HepG2 (cell line): ENCODE measurements around the gene PHF3. TPM values are rescaled to one million over a fixed set of nuclear protein-coding genes. Genes with fewer than 3 reads are reported as not detected.

Source experiments
- CC2D1A ChIP-seq: sonication (generic); formaldehyde crosslinking; IDR thresholded peaks from 2 replicates; pipeline ENCODE4 v1.8.1; 2023; ENCODE audit warnings: mild to moderate bottlenecking, missing genetic modification reagents
- ELF3 ChIP-seq: IDR thresholded peaks from 2 replicates; pipeline ENCODE4 v1.6.1; 2016; ENCODE audit warnings: missing genetic modification reagents, missing compliant biosample characterization
- FIP1L1 ChIP-seq: fragments of 200-400 bp; formaldehyde crosslinking; IDR thresholded peaks from 2 replicates; pipeline ENCODE4 v1.6.1; 2018; ENCODE audit warnings: low read depth, mild to moderate bottlenecking, low read length, moderate library complexity, borderline replicate concordance; ENCODE audit not compliant: insufficient read depth
- GFI1 ChIP-seq: sonication (generic); formaldehyde crosslinking; IDR thresholded peaks from 2 replicates; pipeline ENCODE4 v1.5.0; 2020; ENCODE audit warnings: missing genetic modification reagents, mild to moderate bottlenecking, borderline replicate concordance
- HOXA3 ChIP-seq: sonication (generic); formaldehyde crosslinking; IDR thresholded peaks from 2 replicates; pipeline ENCODE4 v1.5.0; 2020; ENCODE audit warnings: missing genetic modification reagents
- KDM5B ChIP-seq: sonication (generic); formaldehyde crosslinking; IDR thresholded peaks from 2 replicates; pipeline ENCODE4 v1.4.0; 2020; ENCODE audit warnings: missing genetic modification reagents, mild to moderate bottlenecking, borderline replicate concordance
- LBX2 ChIP-seq: sonication (generic); formaldehyde crosslinking; IDR thresholded peaks from 2 replicates; pipeline ENCODE4 v1.5.0; 2020; ENCODE audit warnings: missing genetic modification reagents, mild to moderate bottlenecking, borderline replicate concordance
- NFRKB ChIP-seq: fragments of 450-650 bp; IDR thresholded peaks from 2 replicates; pipeline ENCODE4 v1.6.1; 2017
- PCBP1 ChIP-seq: fragments of 200-400 bp; formaldehyde crosslinking; IDR thresholded peaks from 2 replicates; pipeline ENCODE4 v1.6.1; 2017; ENCODE audit warnings: mild to moderate bottlenecking, low read depth, low read length, borderline replicate concordance
- RBM39 ChIP-seq: fragments of 200-400 bp; formaldehyde crosslinking; IDR thresholded peaks from one replicate; pipeline ENCODE4 v1.6.1; 2018; ENCODE audit warnings: antibody characterized with exemption, mild to moderate bottlenecking, low read depth, low read length; ENCODE audit not compliant: poor library complexity, severe bottlenecking
- REXO4 ChIP-seq: sonication (generic); formaldehyde crosslinking; IDR thresholded peaks from 2 replicates; pipeline ENCODE4 v1.8.0; 2022; ENCODE audit warnings: missing genetic modification reagents, mild to moderate bottlenecking, borderline replicate concordance
- SALL2 ChIP-seq: sonication (generic); formaldehyde crosslinking; IDR thresholded peaks from 2 replicates; pipeline ENCODE4 v1.8.1; 2023; ENCODE audit warnings: mild to moderate bottlenecking, missing genetic modification reagents, inconsistent platforms
- SETDB1 ChIP-seq: sonication (generic); formaldehyde crosslinking; IDR thresholded peaks from 2 replicates; pipeline ENCODE4 v1.5.1; 2020; ENCODE audit warnings: missing genetic modification reagents, mild to moderate bottlenecking, borderline replicate concordance
- SP1 ChIP-seq, 2 experiments: fragments of 450-650 bp in 1 of 2; sonication (generic) in 1 of 2; formaldehyde crosslinking in 1 of 2; IDR thresholded peaks; 2 replicates each; pipeline versions ENCODE4 v1.4.0 to v1.6.1; 2016 to 2020; ENCODE audit warnings: missing genetic modification reagents in 1 of 2
- SRSF1 ChIP-seq: fragments of 200-400 bp; formaldehyde crosslinking; optimal IDR thresholded peaks from 2 replicates; pipeline ENCODE3; 2017; ENCODE audit warnings: mild to moderate bottlenecking, low read depth, low read length, moderate library complexity
- THAP7 ChIP-seq: sonication (generic); formaldehyde crosslinking; IDR thresholded peaks from 2 replicates; pipeline ENCODE4 v1.8.1; 2023; ENCODE audit warnings: mild to moderate bottlenecking, missing genetic modification reagents
- TRIM22 ChIP-seq: fragments of 450-650 bp; IDR thresholded peaks from 2 replicates; pipeline ENCODE4 v1.6.1; 2017
- ZMAT3 ChIP-seq: sonication (generic); formaldehyde crosslinking; conservative IDR thresholded peaks from 2 replicates; pipeline ENCODE4 v1.7.0; 2021; ENCODE audit warnings: missing genetic modification reagents
- ZNF138 ChIP-seq: sonication (generic); formaldehyde crosslinking; IDR thresholded peaks from 2 replicates; pipeline ENCODE4 v1.5.0; 2020; ENCODE audit warnings: mild to moderate bottlenecking, low read depth, missing genetic modification reagents
- ZNF441 ChIP-seq: sonication (generic); formaldehyde crosslinking; IDR thresholded peaks from 2 replicates; pipeline ENCODE4 v1.7.0; 2021; ENCODE audit warnings: missing genetic modification reagents, borderline replicate concordance
- ZNF484 ChIP-seq: sonication (generic); formaldehyde crosslinking; IDR thresholded peaks from 2 replicates; pipeline ENCODE4 v1.5.1; 2020; ENCODE audit warnings: mild to moderate bottlenecking, low read depth, missing genetic modification reagents, borderline replicate concordance
- ZXDC ChIP-seq: sonication (generic); formaldehyde crosslinking; IDR thresholded peaks from 2 replicates; pipeline ENCODE4 v1.5.0; 2020; ENCODE audit warnings: mild to moderate bottlenecking, missing genetic modification reagents
- polyA plus RNA-seq, 8 experiments: library from polyadenylated mRNA; depleted of rRNA in 3 of 8; stranded (reverse) in 7 of 8; unstranded in 1 of 8; fragments of >200 nt; fragmentation: Illumina TruSeq in 4 of 8; extraction: Trizol in 4 of 8; gene quantifications; 2 replicates each; pipeline versions ENCODE4 v1.2.1 to v1.2.3, GENCODE V29; 2011 to 2016; ENCODE audit warnings: low read depth in 4 of 8, missing spikeins in 1 of 8, mixed read lengths in 1 of 8; ENCODE audit not compliant: insufficient read depth in 1 of 8
- total RNA-seq, 5 experiments: library from RNA; depleted of rRNA; stranded (reverse); fragments of >200 nt; fragmentation: Illumina TruSeq; extraction: Trizol; gene quantifications; 2 replicates each; pipeline ENCODE4 v1.2.3, GENCODE V29; 2016; ENCODE audit warnings: low read depth in 1 of 5

PHF3 gene
- total and polyA plus RNA-seq, 2 of the 13 experiments (the other 11 are each of a cell fraction or from before 2014, with no cell fraction given) = 19.8 to 70.4 TPM

- TF ChIP-seq THAP7 (CRISPR knock-in tag) (peak; percentile 95; the same call in 1 of the 2 replicates), GFI1 (CRISPR knock-in tag) (peak; percentile 86; the same call in 1 of the 2 replicates), TRIM22 (no peak), ZNF441 (peak; percentile 81; the same call in 1 of the 2 replicates), ZNF138 (CRISPR knock-in tag) (peak; percentile 87), SALL2 (CRISPR knock-in tag) (peak; percentile 99), ZXDC (peak; percentile 95), CC2D1A (peak; percentile 98; the same call in 1 of the 2 replicates), SRSF1 (peak; percentile 94), LBX2 (CRISPR knock-in tag) (peak; percentile 91; the same call in 1 of the 2 replicates), NFRKB (peak; percentile 39; the same call in 1 of the 2 replicates), HOXA3 (CRISPR knock-in tag) (peak; percentile 98), PCBP1 (peak; percentile 93), SP1 (IDR thresholded peaks at IDR 0.05) (no peak), SP1 (CRISPR knock-in tag; IDR thresholded peaks at IDR 0.05) (peak; percentile 52), KDM5B (peak; percentile 99), REXO4 (peak; percentile 98), ELF3 (CRISPR knock-in tag) (peak; percentile 83), RBM39 (peak; percentile 91), ZMAT3 (CRISPR knock-in tag) (peak; percentile 99), ZNF484 (0 out of 2 replicates have a peak, but pooled peaks have one; percentile 40), FIP1L1 (peak; percentile 85; the same call in 1 of the 2 replicates), SETDB1 (CRISPR knock-in tag) (0 out of 2 replicates have a peak, but pooled peaks have one; percentile 43)
Observed at GRCh38 chr6:63635588-63636517, at the start of gene PHF3 (continued).
